ENCODE results near the gene CSPG4.

DNA sequence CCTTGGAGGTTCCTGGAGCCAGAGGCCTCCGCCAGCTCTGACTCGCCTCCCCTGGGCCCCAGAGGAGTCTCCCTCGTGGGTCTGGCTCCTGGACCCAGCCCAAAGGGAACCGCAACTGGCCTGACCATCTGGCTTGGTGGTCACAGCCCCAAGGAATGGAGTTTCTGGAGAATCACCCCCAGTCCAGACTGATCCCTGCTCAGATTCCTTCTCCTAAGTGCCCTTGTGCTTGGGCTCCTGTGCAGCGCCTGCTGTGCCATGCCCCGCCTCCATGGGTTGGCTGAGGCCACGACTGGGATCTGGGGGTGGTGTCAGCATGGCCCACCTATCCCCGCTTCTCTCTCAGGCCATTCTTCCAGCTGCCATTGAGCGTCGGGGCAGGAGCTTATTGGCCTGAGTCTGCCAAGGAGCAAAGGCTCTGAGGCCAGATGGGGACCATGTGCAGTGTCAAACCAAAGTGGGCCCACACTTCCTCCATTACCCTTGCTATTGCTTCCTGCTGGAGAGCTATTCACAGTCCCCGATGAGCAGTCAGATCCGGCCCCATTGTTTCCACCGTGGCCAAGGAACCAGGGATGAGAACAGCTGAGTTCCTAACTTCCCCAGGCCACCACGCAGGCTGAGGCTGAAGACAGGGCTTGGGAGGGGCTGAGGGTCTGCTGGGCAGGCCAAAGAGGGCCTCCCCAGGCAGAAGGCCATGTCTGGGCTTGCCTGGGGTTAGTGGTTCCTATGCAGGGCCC is 19.0 kb downstream of the CSPG4 start:
- TF ChIP-seq, protein P1, sequence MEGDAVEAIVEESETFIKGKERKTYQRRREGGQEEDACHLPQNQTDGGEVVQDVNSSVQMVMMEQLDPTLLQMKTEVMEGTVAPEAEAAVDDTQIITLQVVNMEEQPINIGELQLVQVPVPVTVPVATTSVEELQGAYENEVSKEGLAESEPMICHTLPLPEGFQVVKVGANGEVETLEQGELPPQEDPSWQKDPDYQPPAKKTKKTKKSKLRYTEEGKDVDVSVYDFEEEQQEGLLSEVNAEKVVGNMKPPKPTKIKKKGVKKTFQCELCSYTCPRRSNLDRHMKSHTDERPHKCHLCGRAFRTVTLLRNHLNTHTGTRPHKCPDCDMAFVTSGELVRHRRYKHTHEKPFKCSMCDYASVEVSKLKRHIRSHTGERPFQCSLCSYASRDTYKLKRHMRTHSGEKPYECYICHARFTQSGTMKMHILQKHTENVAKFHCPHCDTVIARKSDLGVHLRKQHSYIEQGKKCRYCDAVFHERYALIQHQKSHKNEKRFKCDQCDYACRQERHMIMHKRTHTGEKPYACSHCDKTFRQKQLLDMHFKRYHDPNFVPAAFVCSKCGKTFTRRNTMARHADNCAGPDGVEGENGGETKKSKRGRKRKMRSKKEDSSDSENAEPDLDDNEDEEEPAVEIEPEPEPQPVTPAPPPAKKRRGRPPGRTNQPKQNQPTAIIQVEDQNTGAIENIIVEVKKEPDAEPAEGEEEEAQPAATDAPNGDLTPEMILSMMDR (IDR thresholded peaks at IDR 0.05): no peak
- TF ChIP-seq POLR2A (IDR thresholded peaks at IDR 0.05) (no peak), EP300 (IDR thresholded peaks at IDR 0.05) (no peak)
